ENCODE results near the gene SRSF4.
"Not testable (repeated sequence)": the region's sequence is repeated elsewhere in the genome, so short reads cannot be mapped to it uniquely, and the experiment has no call there.

SRSF4 gene

DNA sequence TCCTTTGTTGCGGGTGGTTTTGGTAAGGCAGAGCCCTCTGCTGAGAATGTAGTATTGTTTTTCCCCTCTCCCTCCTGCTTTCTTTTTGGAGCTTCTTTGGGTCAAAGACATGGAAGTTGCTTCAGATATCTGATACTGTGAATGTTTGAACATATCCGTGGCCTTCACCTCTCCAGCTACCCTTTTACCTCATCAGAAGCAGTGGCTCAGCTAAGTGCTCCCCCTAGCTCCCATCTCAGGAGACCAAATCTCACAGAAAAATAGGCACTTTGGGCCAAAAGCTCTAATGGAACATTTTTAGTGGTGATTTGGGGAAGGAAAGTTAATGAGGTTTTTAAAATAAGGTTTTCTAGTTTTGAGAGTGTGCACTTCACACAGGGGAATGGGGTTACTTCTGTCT lies 64.3 kb downstream of the SRSF4 start:
- H3K4me1 ChIP-seq (ENCODE audit: control insufficient read depth, insufficient read depth, low read length): peaks cover 18% of the 10 kb centered on the region
- no peaks in the 10 kb centered on the region for H3K9me3 ChIP-seq (ENCODE audit: control insufficient read depth, insufficient read depth, low read length)
- H3K9ac ChIP-seq (ENCODE audit: low read depth, low read length): no peak overlapping the region
- H3K36me3 ChIP-seq (ENCODE audit: control insufficient read depth, insufficient read depth, low read length): peaks cover 21% of the 10 kb centered on the region; the same call in 1 of the 2 replicates
- peaks cover 7% of the 10 kb centered on the region for H3K27me3 ChIP-seq (ENCODE audit: control insufficient read depth, insufficient read depth, low read length)
- H3K4me3 ChIP-seq (ENCODE audit: low read depth, low read length): no peak overlapping the region
- H3K27ac ChIP-seq (ENCODE audit: low read depth, low read length): no peak overlapping the region

DNA sequence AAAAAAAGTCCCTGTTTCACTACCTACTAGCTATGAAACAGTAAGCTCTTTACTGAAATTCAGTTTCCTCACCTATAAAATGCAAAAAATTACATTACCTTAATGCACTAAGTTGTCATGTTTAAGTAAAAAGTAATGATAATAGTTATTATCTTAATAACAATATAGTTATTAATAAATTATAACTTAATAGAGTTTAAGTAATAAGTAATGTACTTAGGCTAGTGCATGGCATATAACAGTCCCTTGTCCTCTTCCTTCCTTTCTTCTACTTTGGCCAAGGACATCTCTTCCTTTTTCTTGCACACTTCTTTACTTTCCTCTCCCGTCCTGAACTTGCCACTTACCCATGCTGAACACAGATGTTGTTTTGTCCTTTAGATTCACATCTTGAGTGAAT lies 67.0 kb downstream of the SRSF4 start:
- no peaks in the 10 kb centered on the region for H3K9me3 ChIP-seq (ENCODE audit: control insufficient read depth, insufficient read depth, low read length)
- H3K9ac ChIP-seq (ENCODE audit: low read depth, low read length): no peak overlapping the region
- H3K27me3 ChIP-seq (ENCODE audit: control insufficient read depth, insufficient read depth, low read length): no peaks in the 10 kb centered on the region
- H3K27ac ChIP-seq (ENCODE audit: low read depth, low read length): no peak overlapping the region
- H3K4me3 ChIP-seq (ENCODE audit: low read depth, low read length): no peak overlapping the region
- H3K4me1 ChIP-seq (ENCODE audit: control insufficient read depth, insufficient read depth, low read length): peaks cover 16% of the 10 kb centered on the region
- H3K36me3 ChIP-seq (ENCODE audit: control insufficient read depth, insufficient read depth, low read length): peaks cover 15% of the 10 kb centered on the region; the same call in 1 of the 2 replicates

GRCh38 chr1:29113413-29114117 lies 68.1 kb downstream of the SRSF4 start:
- H3K9me3 ChIP-seq (ENCODE audit: control insufficient read depth, insufficient read depth, low read length): no peaks in the 10 kb centered on the region
- H3K27ac ChIP-seq (ENCODE audit: low read depth, low read length): no peak overlapping the region
- peaks cover 16% of the 10 kb centered on the region for H3K36me3 ChIP-seq (ENCODE audit: control insufficient read depth, insufficient read depth, low read length)
- H3K27me3 ChIP-seq (ENCODE audit: control insufficient read depth, insufficient read depth, low read length): no peaks in the 10 kb centered on the region
- peaks cover 16% of the 10 kb centered on the region for H3K4me1 ChIP-seq (ENCODE audit: control insufficient read depth, insufficient read depth, low read length)
- no peak overlapping the region for H3K4me3 ChIP-seq (ENCODE audit: low read depth, low read length)
- no peak overlapping the region for H3K9ac ChIP-seq (ENCODE audit: low read depth, low read length)

DNA sequence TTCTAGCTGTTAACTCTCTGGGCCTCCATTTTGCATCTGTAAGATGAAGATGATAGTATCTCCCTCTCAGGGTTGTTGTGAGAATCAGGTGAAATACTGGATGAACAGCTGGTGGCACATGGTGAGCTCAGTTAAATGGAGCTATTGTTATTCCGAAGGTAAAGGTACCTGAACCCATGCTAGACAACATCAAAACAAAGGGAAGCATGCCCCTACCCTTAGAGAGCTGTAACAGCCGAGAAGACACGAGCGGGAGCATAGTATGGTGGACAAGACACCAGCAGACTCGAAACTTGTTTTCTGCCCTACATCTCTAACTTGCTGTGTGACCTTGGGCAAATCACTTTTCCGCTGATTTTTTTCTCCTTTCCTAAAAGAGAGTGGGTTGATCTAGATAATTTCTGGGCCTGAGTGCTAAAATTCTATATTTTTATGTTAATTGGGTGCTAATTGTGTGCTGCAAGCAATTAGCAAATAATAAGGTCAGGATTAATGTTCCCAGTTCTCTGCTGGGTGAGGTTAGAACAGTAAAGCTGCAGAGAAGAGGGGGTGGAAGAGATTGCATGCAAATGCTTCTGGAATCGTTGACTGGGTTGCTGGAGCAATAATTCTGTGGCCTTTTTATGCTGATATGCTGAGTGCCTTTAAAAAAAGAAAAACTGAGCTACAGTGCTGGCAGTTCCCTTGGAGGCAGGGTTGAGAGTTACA lies 68.8 kb downstream of the SRSF4 start:
- no peaks in the 10 kb centered on the region for H3K27me3 ChIP-seq (ENCODE audit: control insufficient read depth, insufficient read depth, low read length)
- peak overlapping the region; percentile 42 for H3K27ac ChIP-seq (ENCODE audit: low read depth, low read length)
- no peaks in the 10 kb centered on the region for H3K9me3 ChIP-seq (ENCODE audit: control insufficient read depth, insufficient read depth, low read length)
- peaks cover 16% of the 10 kb centered on the region for H3K4me1 ChIP-seq (ENCODE audit: control insufficient read depth, insufficient read depth, low read length)
- H3K36me3 ChIP-seq (ENCODE audit: control insufficient read depth, insufficient read depth, low read length): peaks cover 16% of the 10 kb centered on the region
- H3K9ac ChIP-seq (ENCODE audit: low read depth, low read length): no peak overlapping the region
- no peak overlapping the region for H3K4me3 ChIP-seq (ENCODE audit: low read depth, low read length)

GRCh38 chr1:29108041-29108440 lies 73.7 kb downstream of the SRSF4 start:
- H3K27me3 ChIP-seq (ENCODE audit: control insufficient read depth, insufficient read depth, low read length); H3K9ac ChIP-seq (ENCODE audit: low read depth, low read length); H3K27ac ChIP-seq (ENCODE audit: low read depth, low read length); H3K9me3 ChIP-seq (ENCODE audit: control insufficient read depth, insufficient read depth, low read length); H3K4me3 ChIP-seq (ENCODE audit: low read depth, low read length); H3K36me3 ChIP-seq (ENCODE audit: control insufficient read depth, insufficient read depth, low read length): not testable (repeated sequence)
- H3K4me1 ChIP-seq (ENCODE audit: control insufficient read depth, insufficient read depth, low read length): peaks cover 11% of the 10 kb centered on the region

- H3K4me1 ChIP-seq (ENCODE audit: control insufficient read depth, insufficient read depth, low read length): no peaks in the 10 kb centered on the region
- H3K4me3 ChIP-seq (ENCODE audit: low read depth, low read length): no peak overlapping the region
- H3K27ac ChIP-seq (ENCODE audit: low read depth, low read length): no peak overlapping the region
- H3K9ac ChIP-seq (ENCODE audit: low read depth, low read length): no peak overlapping the region
- H3K9me3 ChIP-seq (ENCODE audit: control insufficient read depth, insufficient read depth, low read length): no peaks in the 10 kb centered on the region
- H3K27me3 ChIP-seq (ENCODE audit: control insufficient read depth, insufficient read depth, low read length): no peaks in the 10 kb centered on the region
- peaks cover 6% of the 10 kb centered on the region for H3K36me3 ChIP-seq (ENCODE audit: control insufficient read depth, insufficient read depth, low read length)
These were observed 75.9 kb downstream of the SRSF4 start for GRCh38 chr1:29105822-29106221.

GRCh38 chr1:29100487-29100886 lies 81.2 kb downstream of the SRSF4 start:
- peaks cover 10% of the 10 kb centered on the region for H3K4me1 ChIP-seq (ENCODE audit: control insufficient read depth, insufficient read depth, low read length)
- H3K9ac ChIP-seq (ENCODE audit: low read depth, low read length): no peak overlapping the region
- H3K27ac ChIP-seq (ENCODE audit: low read depth, low read length): no peak overlapping the region
- H3K4me3 ChIP-seq (ENCODE audit: low read depth, low read length): no peak overlapping the region
- H3K36me3 ChIP-seq (ENCODE audit: control insufficient read depth, insufficient read depth, low read length): peaks cover 22% of the 10 kb centered on the region
- H3K27me3 ChIP-seq (ENCODE audit: control insufficient read depth, insufficient read depth, low read length): no peaks in the 10 kb centered on the region
- no peaks in the 10 kb centered on the region for H3K9me3 ChIP-seq (ENCODE audit: control insufficient read depth, insufficient read depth, low read length)

- Histone ChIP-seq H3K4me1 (ENCODE audit: control insufficient read depth, insufficient read depth, low read length) (peaks cover 10% of the 10 kb centered on the region), H3K4me3 (ENCODE audit: low read depth, low read length) (no peak overlapping the region), H3K27ac (ENCODE audit: low read depth, low read length) (no peak overlapping the region), H3K27me3 (ENCODE audit: control insufficient read depth, insufficient read depth, low read length) (no peaks in the 10 kb centered on the region), H3K36me3 (ENCODE audit: control insufficient read depth, insufficient read depth, low read length) (peaks cover 22% of the 10 kb centered on the region), H3K9ac (ENCODE audit: low read depth, low read length) (no peak overlapping the region), H3K9me3 (ENCODE audit: control insufficient read depth, insufficient read depth, low read length) (no peaks in the 10 kb centered on the region)
These were observed 82.4 kb downstream of the SRSF4 start for GRCh38 chr1:29099286-29099685.

Measured in HUES48 (cell line).